Neural cell (in vitro differentiated cells): Measurements from ENCODE around the gene NT5E. TPM values are rescaled to one million over a fixed set of nuclear protein-coding genes. Genes with fewer than 3 reads are reported as not detected.

Source experiments
- H2AFZ ChIP-seq: fragments of 200-600, 300-800 bp; sonication (generic), shearing (Covaris generic); 2 replicates; pipeline ENCODE4 v1.6.0; 2014; ENCODE audit warnings: low read depth, mild to moderate bottlenecking, antibody characterized with exemption, low read length, moderate library complexity
- H3F3A ChIP-seq: fragments of 200-600 bp; shearing (Covaris generic); 2 replicates; pipeline ENCODE4 v1.6.1; 2016; ENCODE audit warnings: mild to moderate bottlenecking, moderate library complexity, mixed read lengths, antibody characterized with exemption, low read length; ENCODE audit not compliant: insufficient read depth, poor library complexity, severe bottlenecking
- H3K27ac ChIP-seq: fragments of 200-600, 300-800 bp; sonication (generic), shearing (Covaris generic); 2 replicates; pipeline ENCODE4 v1.5.1; 2014; ENCODE audit warnings: mild to moderate bottlenecking, low read length, moderate library complexity
- H3K27me3 ChIP-seq: fragments of 300-800, 200-600 bp; sonication (generic), shearing (Covaris generic); 2 replicates; pipeline ENCODE4 v1.6.0; 2014; ENCODE audit warnings: mild to moderate bottlenecking, low read depth, low read length, moderate library complexity; ENCODE audit not compliant: insufficient read depth
- H3K36me3 ChIP-seq: fragments of 300-800, 200-600 bp; sonication (generic), shearing (Covaris generic); 2 replicates; pipeline ENCODE4 v1.5.1; 2014; ENCODE audit warnings: mild to moderate bottlenecking, antibody characterized with exemption, low read length, moderate library complexity; ENCODE audit not compliant: insufficient read depth
- H3K4me2 ChIP-seq: fragments of 300-800, 200-600 bp; sonication (generic), shearing (Covaris generic); 2 replicates; pipeline ENCODE4 v1.6.0; 2014; ENCODE audit warnings: mild to moderate bottlenecking, low read length
- H3K4me3 ChIP-seq: fragments of 300-800, 200-600 bp; sonication (generic), shearing (Covaris generic); 2 replicates; pipeline ENCODE4 v1.5.1; 2014; ENCODE audit warnings: mild to moderate bottlenecking, low read length, moderate library complexity
- H3K79me2 ChIP-seq: fragments of 200-600 bp; shearing (Covaris generic); replicated peaks from 2 replicates; pipeline ENCODE4 v1.6.0; 2014; ENCODE audit warnings: mild to moderate bottlenecking, low read length, moderate library complexity; ENCODE audit not compliant: insufficient read depth
- H3K9ac ChIP-seq: fragments of 300-800, 200-600 bp; sonication (generic), shearing (Covaris generic); 2 replicates; pipeline ENCODE4 v1.6.1; 2016; ENCODE audit warnings: mild to moderate bottlenecking, low read length, mixed read lengths
- H3K9me2 ChIP-seq: fragments of 200-600 bp; shearing (Covaris generic); 2 replicates; pipeline ENCODE4 v1.6.1; 2016; ENCODE audit warnings: mild to moderate bottlenecking, low read length, mixed read lengths; ENCODE audit not compliant: insufficient read depth
- H3K9me3 ChIP-seq: fragments of 200-600, 300-800 bp; sonication (generic), shearing (Covaris generic); 2 replicates; pipeline ENCODE4 v1.6.1; 2016; ENCODE audit warnings: mild to moderate bottlenecking, mixed run types, low read length, moderate library complexity, mixed read lengths
- H4K20me1 ChIP-seq: fragments of 200-600 bp; shearing (Covaris generic); 2 replicates; pipeline ENCODE4 v1.6.1; 2016; ENCODE audit warnings: mild to moderate bottlenecking, mixed run types; ENCODE audit not compliant: insufficient read depth
- CTCF ChIP-seq: fragments of 450-650 bp; IDR thresholded peaks from 2 replicates; pipeline ENCODE4 v1.5.1; 2014; ENCODE audit warnings: antibody characterized with exemption, mild to moderate bottlenecking, moderate library complexity; ENCODE audit not compliant: poor library complexity, severe bottlenecking
- EP300 ChIP-seq: fragments of 450-650 bp; conservative IDR thresholded peaks from 2 replicates; pipeline ENCODE4 v1.6.1; 2014; ENCODE audit warnings: antibody characterized with exemption, mild to moderate bottlenecking, moderate library complexity; ENCODE audit not compliant: poor library complexity, severe bottlenecking
- EZH2 ChIP-seq: fragments of 200-600, 300-800 bp; shearing (Covaris generic), sonication (generic); IDR thresholded peaks from 2 replicates; pipeline ENCODE4 v1.6.1; 2014; ENCODE audit warnings: antibody characterized with exemption, low read length, borderline replicate concordance, mild to moderate bottlenecking; ENCODE audit not compliant: insufficient read depth, poor library complexity, severe bottlenecking
- MXI1 ChIP-seq: fragments of 450-650 bp; conservative IDR thresholded peaks from 2 replicates; pipeline ENCODE4 v1.6.1; 2014; ENCODE audit warnings: antibody characterized with exemption, mild to moderate bottlenecking; ENCODE audit not compliant: poor library complexity, severe bottlenecking
- POLR2AphosphoS5 ChIP-seq: IDR thresholded peaks from 2 replicates; pipeline ENCODE4 v1.6.1; 2012
- RAD21 ChIP-seq: fragments of 450-650 bp; conservative IDR thresholded peaks from 2 replicates; pipeline ENCODE4 v1.6.1; 2014; ENCODE audit warnings: antibody characterized with exemption, mild to moderate bottlenecking, moderate library complexity
- REST ChIP-seq: IDR thresholded peaks from 2 replicates; pipeline ENCODE4 v1.6.1; 2012; ENCODE audit warnings: borderline replicate concordance
- SMC3 ChIP-seq: fragments of 450-650 bp; conservative IDR thresholded peaks from 2 replicates; pipeline ENCODE4 v1.6.1; 2014; ENCODE audit warnings: antibody characterized with exemption, mild to moderate bottlenecking, moderate library complexity; ENCODE audit not compliant: poor library complexity
- TAF1 ChIP-seq: IDR thresholded peaks from 2 replicates; pipeline ENCODE4 v1.6.1; 2012; ENCODE audit warnings: low read depth
- polyA plus RNA-seq: library from polyadenylated mRNA; depleted of rRNA; stranded (reverse); fragments of >200 nt; gene quantifications from 2 replicates; pipeline ENCODE4 v1.2.3, GENCODE V29; 2014

Gene NT5E
- polyA plus RNA-seq, 1 donor from 2014 or later: not detected

GRCh38 chr6:85425997-85426396, 23.9 kb upstream of the NT5E start:
- H3K9me2 ChIP-seq: no peaks in the 10 kb centered on the region
- no peaks in the 10 kb centered on the region for H3K79me2 ChIP-seq
- H3K4me3 ChIP-seq: no peak overlapping the region
- H3K4me2 ChIP-seq: no peak overlapping the region
- TF ChIP-seq REST (no peak), POLR2AphosphoS5 (no peak)
- no peaks in the 10 kb centered on the region for H3K9me3 ChIP-seq
- H3K9ac ChIP-seq: no peak overlapping the region
- no peaks in the 10 kb centered on the region for H3K27me3 ChIP-seq
- H3K36me3 ChIP-seq: no peaks in the 10 kb centered on the region
- H2AFZ ChIP-seq: no peak overlapping the region
- no peaks in the 10 kb centered on the region for H4K20me1 ChIP-seq
- H3K27ac ChIP-seq: no peak overlapping the region
- no peaks in the 10 kb centered on the region for H3F3A ChIP-seq

- no peaks in the 10 kb centered on the region for H3K9me3 ChIP-seq
- no peaks in the 10 kb centered on the region for H3K9me2 ChIP-seq
Measured at GRCh38 chr6:85428486-85428885, 21.4 kb upstream of the NT5E start.

More at GRCh38 chr6:85428486-85428885, 21.4 kb upstream of the NT5E start:
- Histone ChIP-seq H3K79me2 (no peaks in the 10 kb centered on the region), H3F3A (no peaks in the 10 kb centered on the region), H3K27ac (no peak overlapping the region), H3K4me3 (no peak overlapping the region), H3K27me3 (no peaks in the 10 kb centered on the region), H3K9ac (no peak overlapping the region), H3K36me3 (no peaks in the 10 kb centered on the region), H3K4me2 (no peak overlapping the region), H4K20me1 (no peaks in the 10 kb centered on the region), H2AFZ (no peak overlapping the region)
- TF ChIP-seq SMC3 (no peak), POLR2AphosphoS5 (no peak), CTCF (no peak), RAD21 (no peak), EP300 (no peak), MXI1 (no peak), REST (no peak), EZH2 (no peak), TAF1 (no peak)
